ENCODE measurements around the gene IP6K3.
A peak's percentile ranks its signal among the peaks of the same experiment; 100 is the strongest.

IP6K3 gene

DNA sequence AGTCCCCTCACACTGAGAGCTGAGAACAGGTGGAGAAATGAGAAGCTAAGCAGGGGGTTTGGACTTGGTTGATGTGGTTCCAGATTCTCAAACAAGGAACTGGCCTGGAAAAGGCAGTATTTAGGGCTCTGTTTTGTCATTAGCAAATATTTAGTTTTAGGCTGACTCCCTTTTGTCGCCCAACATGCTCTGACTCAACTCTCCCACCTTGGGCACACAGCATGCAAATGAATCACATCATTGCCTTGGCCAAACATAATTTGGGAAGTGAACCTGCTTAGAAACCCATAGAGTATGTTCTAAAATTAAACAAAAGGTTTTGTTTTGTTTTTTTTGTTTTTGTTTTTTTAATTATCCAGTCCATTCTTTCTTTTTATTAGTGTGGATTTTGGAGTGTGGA is 25.7 kb downstream of the IP6K3 start:
- DNase-seq, result no peak

DNA sequence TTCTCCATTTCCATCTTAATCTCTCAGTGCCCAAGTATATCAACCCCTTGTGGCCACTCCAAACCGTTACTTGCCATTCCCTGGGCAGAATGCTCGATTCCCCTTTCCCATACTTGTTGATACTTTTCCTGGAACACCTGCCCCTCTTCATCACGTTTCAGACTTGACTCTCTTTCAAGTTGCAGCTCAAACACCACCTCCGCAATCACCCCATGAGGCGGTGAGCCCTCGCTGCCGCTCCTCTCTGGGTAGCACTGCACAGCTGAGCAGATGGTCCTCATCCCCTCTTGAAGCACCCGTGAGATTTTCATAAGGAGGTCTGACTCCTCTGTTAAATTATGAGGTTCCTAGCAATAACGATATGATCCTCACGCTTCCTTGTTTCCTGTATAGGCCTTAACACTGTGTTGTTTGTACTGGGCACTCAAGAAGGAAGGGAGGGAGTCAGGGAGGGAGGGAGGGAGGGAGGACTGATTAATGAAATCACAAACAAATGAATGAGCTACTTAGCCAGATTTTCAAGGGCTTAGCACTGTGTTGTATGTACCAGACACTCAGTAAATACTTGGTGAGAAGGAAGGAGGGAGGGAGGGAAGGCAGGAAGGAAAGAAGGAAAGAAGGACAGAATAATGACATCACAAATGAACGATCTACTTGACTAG is 27.2 kb downstream of the IP6K3 start:
- no peak for DNase-seq

DNA sequence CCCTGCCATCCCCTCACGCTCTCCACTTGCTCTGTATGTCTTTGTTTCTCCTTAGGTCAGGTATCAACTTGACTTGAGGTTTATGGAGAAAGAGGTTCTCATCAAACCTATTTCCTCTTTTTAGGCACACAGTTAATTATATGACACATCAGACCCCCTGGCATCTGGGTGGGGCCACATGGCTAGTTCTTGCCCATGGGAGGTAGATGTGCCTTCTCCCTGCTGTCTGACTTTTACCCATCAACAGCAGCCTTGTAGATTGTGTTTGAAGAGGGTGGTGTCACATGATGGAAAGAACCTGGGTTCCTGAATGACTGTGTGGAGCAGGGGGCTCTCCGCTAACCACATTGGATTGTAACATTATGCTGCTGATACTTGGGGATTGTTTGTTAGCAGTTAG is 28.0 kb downstream of the IP6K3 start:
- DNase-seq, result no peak

DNA sequence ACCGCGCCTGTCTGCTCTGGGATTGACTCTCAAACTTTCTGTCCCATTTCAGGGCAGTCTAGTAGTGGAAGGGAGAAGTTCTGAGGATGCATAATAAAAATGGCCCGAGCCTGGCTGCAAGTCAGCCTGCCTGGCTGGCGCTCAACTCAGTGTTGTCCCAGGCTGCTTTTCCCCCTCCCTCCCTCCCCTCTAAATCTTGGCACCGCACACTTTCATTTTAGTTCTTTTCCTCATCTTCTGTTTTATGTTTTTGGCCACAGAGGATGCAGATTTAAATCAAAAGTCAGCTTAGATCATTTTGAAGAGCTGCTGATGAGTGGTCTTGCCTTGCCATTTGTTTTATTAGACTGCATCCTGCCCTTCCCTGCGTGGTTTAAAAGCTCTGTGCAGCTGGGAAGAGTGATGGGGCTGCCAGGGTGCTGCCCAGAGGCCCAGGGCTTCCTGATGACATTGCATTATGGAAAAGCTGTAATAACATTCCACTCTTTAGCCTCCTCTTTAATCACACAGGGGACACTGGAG is 28.7 kb downstream of the IP6K3 start:
- DNase-seq, result no peak

DNA sequence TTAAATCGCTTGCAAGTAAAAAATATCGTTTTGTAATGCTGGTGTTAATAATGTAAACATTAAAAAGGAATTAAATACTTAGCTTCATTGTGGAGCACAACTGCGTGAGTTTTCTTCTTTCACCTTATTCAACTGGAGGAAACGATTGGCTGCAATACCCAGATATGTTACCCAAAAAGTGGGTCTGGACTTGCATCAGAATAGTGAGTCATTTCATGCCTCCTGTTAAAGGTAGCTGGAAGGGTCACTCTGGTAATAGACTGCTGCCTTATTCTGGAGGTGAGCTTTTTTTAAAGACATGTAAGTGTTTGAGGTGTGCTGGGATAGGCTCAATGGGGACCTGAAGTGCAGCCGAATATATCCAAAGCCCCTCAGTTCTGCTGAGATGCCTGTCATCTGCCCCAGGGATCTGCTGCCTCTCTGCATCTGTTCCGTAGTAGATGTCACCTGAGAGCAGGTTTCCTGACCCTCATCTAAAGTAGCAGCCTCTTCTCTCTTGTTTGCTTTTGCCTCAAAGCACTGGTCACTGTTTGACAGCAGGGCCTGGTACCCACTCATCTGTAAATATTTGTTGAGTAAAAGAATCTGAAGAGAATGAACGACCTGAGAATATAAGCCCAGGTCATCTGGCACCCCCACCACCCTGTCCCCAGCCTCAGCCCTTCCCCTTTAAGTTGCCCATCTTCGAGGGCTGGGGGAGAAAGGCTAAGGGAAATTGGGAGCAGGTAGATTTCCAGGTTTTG is 29.6 kb downstream of the IP6K3 start:
- no peak for DNase-seq

DNA sequence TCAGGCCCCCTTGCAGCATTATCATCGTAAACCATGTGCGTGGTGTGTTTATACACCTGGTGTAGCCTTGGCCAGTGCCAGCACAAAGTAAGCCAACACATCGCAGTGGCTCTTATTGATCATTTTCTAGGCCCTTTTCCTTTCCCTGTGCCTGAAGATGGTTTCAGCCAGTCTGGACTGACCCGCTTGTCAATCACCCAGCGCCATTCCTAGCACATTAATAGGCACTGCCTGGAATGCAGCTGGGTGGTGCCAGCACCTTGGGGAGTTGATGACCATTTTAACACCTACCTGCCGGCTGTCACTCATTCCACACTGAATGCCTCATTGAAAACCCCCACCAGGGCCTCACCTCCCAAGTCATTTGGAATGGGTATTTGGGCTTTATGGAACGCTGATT is 30.3 kb downstream of the IP6K3 start:
- DNase-seq, result peak; percentile 81

DNA sequence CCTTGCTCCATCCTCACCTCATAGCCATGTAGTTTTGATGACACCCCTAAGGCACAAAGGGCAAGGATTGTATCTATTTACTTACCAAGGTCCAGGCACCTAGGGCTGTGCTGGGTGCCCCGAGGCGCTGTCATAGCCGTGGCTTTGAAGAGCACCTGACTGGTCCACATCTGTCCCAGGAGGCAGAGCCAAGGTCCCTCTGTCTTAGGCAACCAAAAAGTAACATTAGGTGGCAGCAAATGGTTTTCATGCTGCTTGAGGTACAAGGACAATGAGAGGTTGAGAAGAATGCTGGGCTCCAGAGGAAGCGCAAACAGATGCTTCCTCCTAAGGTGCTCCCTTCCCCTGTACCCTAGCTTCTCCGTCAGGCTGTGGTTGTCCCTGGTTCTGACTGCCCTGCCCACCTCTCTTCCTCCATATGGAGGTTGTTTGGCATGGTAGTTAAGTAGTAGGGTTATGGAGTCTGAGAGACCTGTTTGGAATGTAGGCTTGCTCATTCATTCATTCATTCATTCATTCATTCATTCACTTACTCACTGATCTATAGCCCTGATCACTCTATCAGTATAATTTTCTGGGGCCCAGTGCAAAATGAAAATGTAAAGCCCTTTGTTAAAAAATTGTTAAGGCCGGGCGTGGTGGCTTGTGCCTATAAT is 32.2 kb downstream of the IP6K3 start:
- no peak for DNase-seq

DNA sequence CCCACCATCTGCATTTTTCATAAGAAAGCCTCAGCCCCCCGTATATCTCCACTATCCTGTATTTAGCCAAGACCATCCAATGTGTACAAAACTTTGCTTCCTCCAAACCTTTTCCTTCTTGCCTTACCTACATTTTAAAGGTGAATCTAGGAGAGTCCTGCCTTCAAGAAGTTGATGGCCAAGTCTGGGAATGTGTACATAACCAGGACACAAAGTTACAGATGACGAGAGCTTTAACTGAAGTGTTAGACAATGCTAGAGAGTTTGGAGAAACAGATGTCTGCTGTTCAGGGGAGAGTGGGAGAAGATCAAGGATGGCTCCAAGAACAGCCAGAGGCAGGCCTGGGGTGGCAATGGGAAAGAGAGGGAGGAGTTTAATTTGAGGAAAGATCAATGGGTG is 32.9 kb downstream of the IP6K3 start:
- no peak for DNase-seq

DNA sequence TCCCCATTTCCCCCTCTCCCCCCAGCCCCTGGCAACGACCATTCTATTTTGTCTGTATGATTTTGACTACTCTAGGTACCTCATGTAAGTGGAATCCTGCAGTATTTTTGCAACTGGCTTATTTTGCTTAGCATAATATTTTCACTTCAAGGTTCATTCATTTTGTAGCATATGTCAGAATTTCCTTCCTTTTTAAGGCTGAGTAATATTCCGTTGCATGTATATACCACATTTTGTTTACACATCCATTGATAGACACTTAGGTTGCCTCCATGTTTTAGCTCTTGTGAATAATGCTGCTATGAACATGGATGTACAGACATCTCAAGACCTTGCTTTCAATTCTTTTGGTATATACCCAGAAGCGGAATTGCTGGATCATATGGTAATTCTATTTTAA is 33.8 kb downstream of the IP6K3 start:
- DNase-seq, result no peak

DNA sequence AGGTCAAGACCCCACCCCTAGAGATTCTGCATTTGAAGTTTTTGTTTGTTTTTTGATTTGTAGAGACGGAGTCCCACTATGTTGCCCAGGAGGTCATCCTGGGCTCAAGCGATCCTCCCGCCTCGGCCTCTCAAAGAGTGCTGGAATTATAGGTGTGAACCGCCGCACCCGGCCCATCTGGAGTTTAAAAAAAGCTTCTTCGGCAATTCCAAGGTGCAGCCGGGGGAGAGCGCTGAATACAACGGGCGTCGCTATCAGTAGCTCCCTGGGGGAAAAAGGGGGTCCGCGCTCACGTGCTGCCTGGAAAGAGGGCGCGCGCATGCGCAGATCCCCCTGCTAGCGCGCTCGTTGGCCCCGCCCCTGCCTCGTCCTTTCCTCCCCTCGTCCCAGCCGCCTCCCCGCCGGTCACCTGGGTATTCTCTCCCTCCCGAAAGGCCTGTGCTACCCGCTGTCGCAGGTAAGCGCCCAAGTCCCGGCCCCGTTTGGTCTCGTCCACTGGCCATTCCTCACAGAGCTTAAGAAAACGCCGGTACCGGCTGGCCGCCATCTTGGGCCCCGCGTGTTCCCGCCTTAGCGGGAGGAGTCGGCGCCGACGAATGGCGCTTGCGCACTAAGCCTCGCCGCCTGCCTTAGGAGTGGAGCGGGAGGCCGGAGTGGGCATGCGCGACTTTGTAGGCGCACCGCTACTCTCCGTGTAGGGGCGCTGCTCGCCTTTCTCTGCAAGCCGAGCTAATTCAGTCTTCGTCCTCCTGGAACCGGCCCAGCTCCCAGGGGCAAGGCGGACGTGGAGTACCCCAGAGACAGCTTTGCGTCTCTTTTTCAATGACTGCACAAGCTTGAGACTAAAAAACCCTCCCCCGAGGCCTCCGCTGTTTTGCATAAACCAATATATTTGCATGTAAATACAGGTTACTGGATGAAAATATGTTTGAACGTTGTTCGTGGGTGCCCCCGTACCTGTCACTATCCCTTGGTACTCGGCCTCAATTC is 35.3 kb downstream of the IP6K3 start, which contains the start of gene UQCC2:
Gene UQCC2, minus strand, starts transcription at position 561 of the 990 bp plus-strand sequence. Its CDS starts 14 bp downstream, at position 547.
- peak; percentile 96 for DNase-seq

DNA sequence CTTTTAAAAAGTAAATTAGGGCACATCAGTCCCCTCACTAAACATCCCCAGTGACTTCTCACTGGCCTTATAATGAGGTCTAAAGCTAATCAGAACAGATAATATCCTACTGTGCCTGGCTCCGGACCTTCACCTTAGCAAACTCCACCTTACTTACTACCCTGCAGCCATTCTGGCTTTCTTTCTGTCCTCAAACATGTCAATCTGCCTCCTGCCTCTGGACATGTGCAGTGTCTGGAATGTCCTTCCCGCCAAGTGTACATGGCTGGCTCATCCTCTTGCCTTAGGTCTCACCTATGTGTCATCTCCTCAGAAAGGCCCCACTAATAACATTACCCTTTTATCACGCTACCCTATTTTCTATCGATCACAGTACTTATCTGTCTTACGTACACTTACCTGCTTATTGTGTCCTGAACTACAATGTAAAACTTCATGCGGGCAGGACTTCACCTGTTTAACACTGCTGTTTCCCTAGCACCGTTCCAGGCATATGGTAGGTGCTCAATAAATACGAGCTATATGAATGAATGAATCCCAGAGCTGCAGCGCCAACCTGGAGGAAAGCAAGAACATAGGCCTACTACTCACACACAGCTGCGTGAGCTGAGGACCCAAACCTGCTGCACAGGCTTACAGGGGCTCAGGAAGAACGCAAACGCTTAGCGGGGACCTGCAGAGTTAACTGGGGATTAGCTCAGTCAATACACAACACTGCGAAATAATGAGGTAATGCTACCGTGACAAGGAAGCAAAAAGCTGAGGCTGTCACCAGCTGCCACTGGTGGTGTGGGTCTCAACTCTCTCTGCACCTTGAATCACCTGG is 36.2 kb downstream of the IP6K3 start:
- DNase-seq, result no peak

DNA sequence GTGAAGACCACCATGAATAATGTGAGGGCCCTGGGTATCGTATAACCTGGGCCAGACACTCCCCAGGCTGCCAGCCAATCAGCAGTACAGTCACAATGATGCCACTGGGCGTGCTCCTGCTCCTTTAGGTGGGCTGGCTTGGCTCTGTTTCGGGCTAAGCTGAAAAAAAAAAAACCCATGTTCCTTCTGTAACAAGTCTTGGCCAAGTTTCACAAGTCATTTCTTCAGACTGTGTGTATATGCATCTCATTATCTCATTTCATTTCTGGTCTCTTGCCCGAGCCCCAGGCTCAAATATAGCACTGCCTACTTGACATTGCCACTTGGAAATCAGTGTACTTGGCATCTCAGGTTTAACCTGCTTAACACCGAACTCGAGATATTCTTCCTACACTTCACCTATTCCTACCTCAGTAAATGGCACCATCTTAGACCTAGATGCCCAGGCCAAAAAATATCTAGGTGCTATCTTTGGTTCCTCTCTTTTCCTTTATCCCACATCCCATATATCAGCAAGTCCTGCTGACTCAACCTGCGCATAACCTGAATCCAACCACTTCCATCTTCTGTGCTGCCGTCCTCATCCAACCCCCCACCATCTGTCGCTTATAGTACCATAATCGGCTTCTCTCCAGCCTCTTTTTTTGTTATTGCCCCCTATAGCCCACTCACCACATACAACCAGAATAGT is 37.0 kb downstream of the IP6K3 start:
- no peak for DNase-seq

DNA sequence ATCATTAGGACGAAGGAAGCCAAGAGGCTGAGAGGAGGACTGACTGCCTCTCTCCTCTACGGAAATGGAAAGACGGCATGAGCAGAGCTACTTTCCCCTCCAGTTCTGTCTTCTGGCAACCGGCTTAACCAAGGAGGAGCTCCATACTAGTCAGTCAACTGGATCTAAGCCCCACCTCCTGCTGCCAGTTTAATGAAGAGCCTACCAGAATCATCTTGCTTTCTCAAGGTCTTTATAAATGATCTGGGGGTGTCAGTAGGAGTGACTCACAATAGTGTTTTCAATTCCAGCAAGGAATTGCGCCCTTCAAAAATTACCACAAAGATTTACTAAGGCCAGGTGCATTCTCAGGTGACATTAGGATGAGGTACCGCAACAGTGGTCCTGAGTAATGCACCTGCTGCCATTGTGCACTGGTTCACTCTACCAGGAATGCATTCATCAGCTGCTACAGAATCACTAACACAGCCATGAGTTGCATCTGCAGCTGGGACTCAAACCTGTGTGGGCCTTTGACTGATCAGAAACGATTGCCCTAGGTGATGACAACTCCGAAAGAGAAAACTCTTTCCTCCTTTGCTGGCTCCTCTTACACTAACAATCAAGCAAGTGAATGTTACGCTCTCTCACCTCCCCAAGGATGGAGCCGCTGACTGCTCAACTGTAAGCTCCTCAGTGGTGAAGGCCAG is 38.0 kb downstream of the IP6K3 start:
- DNase-seq, result no peak

DNA sequence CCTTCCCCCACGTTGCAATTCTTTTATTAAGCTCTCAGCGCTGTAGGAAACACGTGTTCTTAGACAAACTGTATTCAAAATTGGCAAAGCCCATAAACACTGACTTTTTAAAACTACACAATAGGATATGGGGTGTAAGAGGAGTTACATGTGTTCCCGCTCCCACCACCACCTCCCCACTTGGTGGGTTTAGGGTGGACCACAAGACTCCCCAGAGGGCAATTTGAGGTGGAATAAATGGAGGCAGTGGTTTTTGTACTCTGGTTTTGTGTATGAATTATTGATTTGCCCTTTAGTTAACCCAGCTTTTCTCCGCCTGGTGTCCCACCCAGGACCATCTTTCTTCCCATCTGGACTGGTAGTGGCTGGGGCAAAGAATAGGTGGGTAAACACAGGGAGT is 38.9 kb downstream of the IP6K3 start:
- DNase-seq, result peak; percentile 40

DNA sequence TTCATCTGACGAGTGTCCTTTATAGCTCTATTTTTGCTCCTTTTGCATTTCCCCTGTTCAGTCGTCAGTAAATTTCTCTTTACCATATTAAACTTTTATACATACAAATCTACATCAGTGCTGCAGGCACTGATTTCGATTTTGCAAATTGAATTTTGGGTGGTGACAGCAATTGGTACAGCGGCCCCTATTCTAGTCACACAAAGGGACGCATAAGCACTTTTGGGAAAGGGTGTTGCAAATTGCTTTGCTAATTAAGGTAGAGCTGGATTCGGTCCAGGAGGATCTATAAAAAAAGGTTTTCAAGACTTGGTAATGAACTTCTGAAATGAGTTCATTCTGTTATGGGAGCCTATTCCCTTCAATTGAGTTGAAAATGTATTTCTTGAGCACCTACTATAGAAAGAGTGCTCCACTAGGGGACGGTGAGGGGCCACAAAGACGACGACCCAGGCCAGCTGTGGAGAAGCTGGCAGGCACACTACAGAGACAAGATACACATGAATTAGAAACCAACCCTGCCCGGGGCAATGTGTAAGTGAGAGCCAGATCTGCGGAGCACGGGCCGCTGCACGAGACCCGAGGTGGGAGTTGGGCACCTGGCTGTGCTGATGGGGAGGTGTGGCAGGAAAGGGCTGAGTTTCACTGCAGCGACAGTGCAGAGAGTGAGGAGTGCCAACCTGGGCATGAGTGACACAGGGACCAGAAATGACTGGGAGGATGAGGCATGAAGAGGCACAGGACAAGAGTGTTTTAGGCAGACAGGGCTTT is 40.6 kb downstream of the IP6K3 start:
- no peak for DNase-seq

DNA sequence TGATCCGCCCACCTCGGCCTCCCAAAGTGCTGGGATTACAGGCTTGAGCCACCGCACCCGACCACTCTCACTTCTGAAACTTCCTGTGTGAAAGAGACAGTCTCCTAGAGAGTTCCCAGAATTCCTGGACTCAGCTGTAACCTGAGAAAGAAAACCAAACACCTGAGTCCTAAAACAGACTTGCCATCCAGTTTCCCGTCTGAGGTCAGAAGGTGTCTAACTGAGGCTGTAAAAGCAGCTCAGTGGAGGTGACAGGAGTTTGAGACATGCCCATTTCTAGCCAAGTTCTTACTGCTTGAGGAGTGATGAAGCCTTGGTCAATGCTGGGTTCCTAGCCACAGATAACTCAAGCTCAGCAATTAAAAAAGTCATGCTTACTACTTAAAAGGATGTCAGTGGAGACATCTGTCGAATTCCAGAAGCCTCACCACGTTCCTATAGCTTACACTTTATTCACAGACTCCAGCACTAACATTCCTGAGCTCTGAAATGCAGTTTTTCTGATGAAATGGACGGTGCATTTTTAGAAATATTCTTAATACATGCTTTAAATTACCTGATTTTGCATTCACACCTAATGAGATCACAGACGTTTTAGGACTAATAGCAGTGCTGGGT is 41.3 kb downstream of the IP6K3 start:
- DNase-seq, result no peak

DNA sequence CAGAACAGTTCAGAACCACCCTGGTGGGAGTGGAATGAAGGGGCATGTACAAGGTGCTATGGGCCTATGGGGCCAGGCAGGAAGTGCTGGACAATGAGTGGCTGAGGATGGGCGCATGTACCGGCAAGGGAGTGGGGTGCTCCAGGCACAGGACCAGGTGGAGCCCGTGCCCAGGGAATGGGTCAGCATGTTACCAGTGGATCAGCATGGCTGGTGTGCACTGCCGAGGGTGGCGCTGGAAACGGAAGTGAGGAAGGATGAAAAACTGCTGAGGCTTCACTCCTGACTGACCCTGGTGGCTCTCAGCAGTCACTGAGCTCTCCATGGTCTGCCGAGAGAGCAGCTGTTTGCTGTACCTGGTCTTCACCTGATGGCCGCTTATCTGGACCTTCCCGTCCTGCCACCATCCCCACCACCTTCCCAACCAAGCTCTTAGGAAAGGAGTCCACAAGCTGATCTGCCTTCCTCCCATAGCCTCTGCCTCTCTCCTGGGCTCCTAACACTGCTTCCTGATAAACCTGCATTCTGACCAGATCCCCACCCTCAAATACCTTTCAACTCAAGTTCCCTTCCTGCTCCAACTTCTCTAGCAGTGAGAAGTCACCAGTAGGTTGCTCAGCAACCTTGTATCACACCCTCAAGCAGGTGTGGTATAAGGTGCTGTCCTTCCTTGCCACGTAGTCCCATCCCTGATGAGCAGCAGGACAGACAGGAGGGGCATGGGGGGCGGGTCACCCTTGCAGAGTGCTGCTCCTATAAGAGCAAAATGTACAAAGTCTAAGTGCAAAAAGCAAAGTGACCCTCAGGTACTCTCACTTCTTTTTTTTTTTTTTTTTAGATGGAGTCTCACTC is 42.3 kb downstream of the IP6K3 start:
- no peak for DNase-seq

DNA sequence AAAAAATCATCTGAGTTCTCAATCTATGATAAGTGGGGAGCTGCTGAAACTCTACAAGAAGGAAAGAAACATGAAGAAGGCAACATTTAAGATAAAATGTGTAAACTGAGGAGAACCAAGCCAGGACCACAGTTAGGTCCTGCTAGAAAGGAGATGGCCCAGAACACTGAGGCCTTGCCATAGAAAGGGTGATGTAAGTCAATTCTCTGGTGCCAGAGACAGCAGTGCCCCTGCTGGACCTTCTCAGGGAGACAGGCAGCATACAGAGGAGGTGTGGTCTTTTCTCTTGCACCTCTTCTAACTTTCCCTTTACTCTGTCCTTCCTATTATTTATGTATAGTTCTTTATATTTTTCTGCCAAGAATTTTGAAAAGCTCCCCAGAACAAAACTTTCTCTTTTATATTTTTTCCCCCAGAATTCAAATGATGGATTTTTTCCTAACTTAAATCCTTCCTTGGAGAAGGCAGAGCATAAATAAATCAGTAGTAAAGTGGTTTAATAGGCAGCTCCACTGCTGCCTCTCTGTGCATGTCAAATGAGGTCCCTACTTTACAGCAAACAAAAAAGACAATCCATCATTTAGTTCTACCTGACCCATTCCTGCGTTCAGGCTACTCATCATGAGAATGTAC is 44.2 kb downstream of the IP6K3 start:
- no peak for DNase-seq

All from NCI-H1092 (cell line).